Measurements from ENCODE around the gene LRRC7.
A peak's percentile ranks its signal among the peaks of the same experiment; 100 is the strongest.
"Not testable (repeated sequence)": the region's sequence is repeated elsewhere in the genome, so short reads cannot be mapped to it uniquely, and the experiment has no call there.

Gene LRRC7

DNA sequence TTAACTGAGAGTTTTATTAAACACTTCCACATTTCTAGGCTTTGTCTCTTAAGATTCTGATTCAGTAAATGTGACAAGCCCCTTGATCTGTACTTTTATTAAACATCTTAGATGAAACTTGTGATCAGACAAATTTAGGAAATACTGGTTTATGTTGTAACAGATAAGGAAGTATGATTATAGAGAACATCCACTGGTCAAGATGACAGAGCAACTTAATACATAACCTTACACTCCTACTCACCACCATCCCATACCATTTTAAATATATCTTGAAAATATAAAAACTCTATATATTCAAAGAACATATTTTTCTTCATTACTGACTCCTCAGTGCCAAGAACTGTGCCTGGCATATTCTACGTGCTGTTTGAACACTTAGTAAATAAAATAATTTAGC is 420.2 kb downstream of the LRRC7 start:
- DNase-seq: no peak

GRCh38 chr1:69991644-69992043 is 423.9 kb downstream of the LRRC7 start:
- no peak for DNase-seq

DNA sequence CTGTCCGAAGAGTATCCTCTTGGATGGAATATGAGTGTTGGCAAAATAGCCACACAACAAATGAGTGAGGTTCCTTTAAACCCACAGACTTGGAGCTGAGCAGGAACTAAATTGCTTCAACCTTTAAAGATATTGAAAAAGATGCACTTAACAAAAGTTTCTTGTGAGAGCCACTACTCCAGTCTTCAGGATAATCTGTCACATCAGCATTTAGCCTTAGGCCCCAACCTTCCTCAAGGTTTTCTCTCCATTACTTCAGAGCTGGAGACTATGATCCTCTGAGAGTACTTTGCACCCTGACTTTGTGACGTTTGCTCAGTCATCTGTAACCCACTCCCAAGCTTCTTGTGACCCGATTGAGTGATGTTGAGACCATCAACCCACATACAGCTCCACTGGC is 424.9 kb downstream of the LRRC7 start:
- DNase-seq: no peak

GRCh38 chr1:69993810-69994209 is 426.1 kb downstream of the LRRC7 start:
- DNase-seq: no peak

DNA sequence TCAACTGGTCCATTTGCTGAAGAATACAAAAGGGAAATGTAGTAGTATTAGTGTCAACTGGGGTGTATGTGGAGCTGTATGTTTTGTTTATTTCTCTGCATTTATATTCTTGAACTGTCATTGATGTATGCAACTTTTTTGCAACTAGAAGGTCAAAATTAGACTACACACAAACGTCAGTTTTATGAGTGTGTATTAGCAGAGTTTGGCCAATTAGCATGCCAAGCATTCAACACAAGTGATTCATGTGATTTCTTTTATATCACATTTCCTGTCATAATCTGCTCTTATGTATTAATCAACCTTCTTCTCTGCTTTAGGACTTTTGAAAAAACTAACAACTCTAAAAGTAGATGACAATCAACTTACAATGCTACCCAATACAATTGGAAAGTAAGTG is 426.5 kb downstream of the LRRC7 start:
- no peak for DNase-seq

- DNase-seq: no peak
Measured at GRCh38 chr1:69998847-69999246, 431.1 kb downstream of the LRRC7 start.

DNA sequence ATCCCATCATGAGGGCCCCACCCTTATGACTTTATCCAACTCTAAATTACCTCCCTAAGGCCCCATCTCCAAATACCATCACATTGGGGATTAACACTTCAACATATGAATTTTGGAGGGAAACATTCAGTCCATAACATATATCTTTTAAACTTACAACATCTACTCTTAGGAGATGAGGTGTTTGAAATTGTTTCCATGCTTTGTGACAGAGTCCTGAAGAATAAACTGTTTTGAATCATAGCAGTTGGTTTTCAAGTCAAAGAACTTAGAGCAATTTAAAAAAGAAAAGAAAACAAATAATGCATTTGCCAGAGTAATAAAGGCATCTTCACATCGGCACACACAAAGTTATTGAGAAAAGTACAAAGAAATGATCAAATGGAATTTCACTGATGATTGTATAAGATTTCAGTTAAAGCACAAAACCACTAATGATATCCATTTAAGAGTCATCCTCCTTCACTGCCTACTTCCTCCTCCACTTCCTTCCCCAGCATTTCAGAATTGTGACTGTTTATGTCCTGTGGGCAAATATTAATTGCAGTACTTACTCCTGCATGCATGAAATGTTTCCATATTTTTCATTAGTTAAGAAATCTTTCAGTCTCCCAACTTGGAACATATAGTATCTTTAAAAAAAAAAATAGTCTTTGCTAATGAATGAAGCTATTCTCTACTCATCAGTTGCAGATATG is 435.6 kb downstream of the LRRC7 start:
- DNase-seq: no peak

DNA sequence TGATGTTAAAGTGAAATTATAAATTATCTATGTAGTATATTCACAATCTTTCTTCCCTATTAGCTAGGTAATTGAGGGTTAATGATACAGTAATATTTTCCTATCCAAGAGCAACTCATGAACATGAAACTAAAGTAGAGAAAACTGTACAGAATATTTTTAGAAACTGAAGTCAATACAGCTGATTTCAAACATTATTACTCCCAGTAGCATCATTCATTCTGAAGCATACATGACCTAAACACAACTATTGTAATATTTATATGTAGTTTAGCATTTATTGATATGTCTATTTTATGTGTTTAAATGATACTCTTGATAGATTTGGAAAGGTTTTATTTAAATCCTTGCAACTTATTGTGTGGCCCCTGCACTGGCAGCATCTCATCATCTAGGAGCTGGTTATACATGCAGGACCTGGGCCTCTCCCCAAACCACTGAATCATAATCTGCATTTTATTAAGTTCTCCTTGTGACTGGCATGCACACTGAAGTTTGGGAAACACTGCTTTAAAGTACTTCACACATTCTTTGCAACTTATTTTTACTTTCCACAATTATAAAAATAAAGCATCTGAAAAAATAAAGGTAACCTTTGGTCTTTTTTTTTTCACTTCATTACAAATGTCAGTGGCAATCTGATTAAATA is 437.8 kb downstream of the LRRC7 start:
- DNase-seq: no peak

DNA sequence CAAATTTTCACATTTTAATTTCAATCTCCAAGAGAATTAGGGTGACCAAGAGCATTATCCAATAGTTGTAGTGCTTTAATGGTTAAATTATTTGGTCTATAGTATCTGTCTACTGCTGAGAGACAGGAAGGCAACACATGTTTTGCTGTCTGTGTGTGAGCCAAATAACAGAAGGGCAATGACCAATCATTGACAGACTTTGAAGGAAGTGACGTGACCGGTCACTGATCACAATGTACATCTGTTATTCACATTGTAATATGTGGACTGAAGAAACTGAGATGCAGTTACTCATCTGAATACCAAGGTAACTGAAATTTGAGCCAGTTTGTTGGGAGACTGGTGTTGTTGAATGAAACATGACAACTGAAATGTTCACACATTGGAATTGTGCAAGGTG is 440.9 kb downstream of the LRRC7 start:
- DNase-seq: no peak

- DNase-seq: no peak
Measured at GRCh38 chr1:70017770-70018169, 450.0 kb downstream of the LRRC7 start.

GRCh38 chr1:70024272-70024671 is 456.6 kb downstream of the LRRC7 start:
- DNase-seq: no peak

GRCh38 chr1:70025052-70025451 is 457.3 kb downstream of the LRRC7 start:
- DNase-seq: no peak

- DNase-seq: no peak
Measured at GRCh38 chr1:70025846-70026245, 458.1 kb downstream of the LRRC7 start.

- DNase-seq: no peak
Measured at GRCh38 chr1:70033266-70033873, 465.6 kb downstream of the LRRC7 start.

- no peak for DNase-seq
Measured at GRCh38 chr1:70033936-70034335, 466.2 kb downstream of the LRRC7 start.

DNA sequence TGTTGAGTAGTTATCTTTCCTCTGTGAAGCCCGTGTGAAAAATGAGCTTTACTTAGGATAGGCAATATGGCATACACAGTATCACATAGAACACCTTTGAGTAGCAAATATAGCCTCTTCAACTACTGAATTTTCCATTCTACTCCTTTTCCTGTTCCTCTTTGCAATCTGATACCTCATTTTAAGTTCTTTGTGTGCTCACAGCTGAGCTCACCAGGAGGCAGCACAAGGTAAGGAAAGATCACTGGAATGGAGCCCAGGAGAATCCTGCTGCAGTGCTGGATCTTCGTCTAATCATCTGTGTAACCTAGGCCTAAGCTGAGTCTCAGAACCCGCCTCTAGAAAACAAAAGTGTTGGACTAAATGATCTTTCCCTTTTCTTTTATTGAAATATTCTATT is 466.7 kb downstream of the LRRC7 start:
- no peak for DNase-seq

DNA sequence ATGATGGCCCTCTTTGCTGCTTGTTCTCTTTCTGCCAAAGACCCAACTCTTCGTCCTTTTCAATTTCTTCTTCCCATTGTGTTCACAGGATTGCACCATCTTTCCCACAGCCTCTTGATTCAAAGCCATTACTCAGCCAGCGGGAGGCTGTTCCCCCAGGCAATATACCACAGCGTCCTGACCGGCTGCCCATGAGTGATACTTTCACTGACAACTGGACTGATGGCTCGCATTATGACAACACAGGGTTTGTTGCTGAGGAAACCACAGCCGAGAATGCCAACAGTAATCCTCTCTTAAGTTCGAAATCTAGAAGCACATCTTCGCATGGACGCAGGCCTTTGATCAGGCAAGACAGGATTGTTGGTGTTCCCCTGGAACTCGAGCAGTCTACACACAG is 470.3 kb downstream of the LRRC7 start:
- DNase-seq: no peak

- no peak for DNase-seq
Measured at GRCh38 chr1:70039485-70039884, 471.8 kb downstream of the LRRC7 start.

DNA sequence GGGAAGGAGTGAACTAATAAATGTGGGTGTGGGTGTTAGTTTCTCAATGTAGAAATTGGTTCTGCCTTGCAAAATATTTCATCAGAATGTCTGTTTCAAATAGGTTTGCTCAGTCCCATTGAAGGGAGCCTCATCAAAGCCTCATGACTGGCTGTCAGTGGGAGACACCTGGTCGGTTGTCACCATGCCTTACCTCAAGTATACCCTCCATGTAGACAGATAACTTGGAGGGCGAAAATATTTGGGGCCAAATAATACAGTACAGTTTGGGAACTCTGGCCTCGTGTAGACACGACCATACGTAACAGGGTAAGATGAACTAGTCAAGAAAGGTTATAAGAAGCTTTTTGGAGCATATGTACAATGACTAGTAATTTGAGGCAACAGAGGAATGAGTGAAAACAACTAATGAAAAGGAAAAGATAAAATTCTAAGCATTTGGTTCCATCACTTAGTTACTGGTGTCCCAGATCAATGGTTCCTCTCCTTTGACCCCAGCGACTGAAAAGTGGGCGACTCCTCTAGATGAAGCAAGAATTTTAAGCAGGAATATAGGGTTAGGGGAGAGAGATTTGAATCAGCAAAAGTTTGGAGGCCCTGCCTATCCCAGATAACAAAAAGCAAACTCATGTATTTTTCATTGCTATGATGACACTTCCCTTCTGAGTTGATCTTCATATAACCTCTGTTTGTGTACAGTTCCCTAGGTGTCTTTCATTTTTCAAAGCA is 473.8 kb downstream of the LRRC7 start:
- no peak for DNase-seq

GRCh38 chr1:70042090-70042731 is 474.5 kb downstream of the LRRC7 start:
- DNase-seq: no peak

- DNase-seq: peak; percentile 15
Measured at GRCh38 chr1:70043804-70044203, 476.1 kb downstream of the LRRC7 start.

GRCh38 chr1:70044832-70045231 is 477.1 kb downstream of the LRRC7 start:
- DNase-seq: no peak

DNA sequence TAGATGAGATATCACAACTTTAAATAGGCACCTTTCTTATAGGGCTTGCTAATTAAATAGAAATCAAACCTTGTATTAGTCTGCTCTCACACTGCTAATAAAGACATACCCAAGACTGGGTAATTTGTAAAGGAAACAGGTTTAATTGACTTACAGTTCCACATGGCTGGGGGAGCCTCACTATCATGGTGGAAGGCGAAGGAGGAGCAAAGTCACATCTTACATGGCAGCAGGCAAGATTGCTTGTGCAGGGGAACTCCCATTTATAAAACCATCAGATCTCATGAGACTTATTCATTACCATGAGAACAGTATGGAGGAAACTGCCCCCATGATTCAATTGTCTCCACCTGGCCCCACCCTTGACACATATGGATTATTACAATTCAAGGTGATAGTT is 477.9 kb downstream of the LRRC7 start:
- DNase-seq: not testable (repeated sequence)
